Subcutaneous adipose tissue (tissue), 4 donors: ENCODE data around the gene SCIN. TPM values are rescaled to one million over a fixed set of nuclear protein-coding genes. Genes with fewer than 3 reads are reported as not detected.

Experiments used
- CTCF ChIP-seq: fragments of 450-650 bp; IDR thresholded peaks from one replicate; pipeline ENCODE4 v1.5.1; 2016; ENCODE audit warnings: low read depth, mild to moderate bottlenecking, control low read depth, antibody characterized with exemption, moderate library complexity
- total RNA-seq, 4 donors: library from RNA; depleted of rRNA; stranded (reverse); fragments of >200 nt; gene quantifications; one replicate each; pipeline ENCODE4 v1.1.0, GENCODE V29; 2016

Gene SCIN
- total RNA-seq, 4 donors from 2014 or later: 0.94 to 11.9 (median 3.2) TPM

- TF ChIP-seq CTCF: no peak
Measured at GRCh38 chr7:12643644-12644043, 73.1 kb downstream of the SCIN start.

- TF ChIP-seq CTCF: no peak
Measured at GRCh38 chr7:12646139-12646538, 75.6 kb downstream of the SCIN start.

GRCh38 chr7:12647364-12648219, 77.1 kb downstream of the SCIN start:
- no peak for TF ChIP-seq CTCF

GRCh38 chr7:12648704-12649261, 78.3 kb downstream of the SCIN start:
- no peak for TF ChIP-seq CTCF

GRCh38 chr7:12649348-12649747, 78.8 kb downstream of the SCIN start:
- no peak for TF ChIP-seq CTCF

- no peak for TF ChIP-seq CTCF
Measured at GRCh38 chr7:12650080-12650479, 79.6 kb downstream of the SCIN start.

GRCh38 chr7:12653110-12653509, 82.6 kb downstream of the SCIN start:
- no peak for TF ChIP-seq CTCF
